NOMO-1 treated with dmso at 0.1 percent for 144 hours (cell line): Measurements from ENCODE around the gene LAMA3.

ENCODE experiments used
- DNase-seq: peaks from one replicate; lab custom pipeline; 2025; ENCODE audit not compliant: unreplicated experiment; lab: John Stamatoyannopoulos, UW

Gene LAMA3

GRCh38 chr18:23669804-23670405 is 19.3 kb upstream of the LAMA3 start:
- no peak for DNase-seq

- DNase-seq: no peak
Measured at GRCh38 chr18:23671564-23671963, 17.7 kb upstream of the LAMA3 start.

- DNase-seq: no peak
Measured at GRCh38 chr18:23673725-23674124, 15.5 kb upstream of the LAMA3 start.

GRCh38 chr18:23675236-23675635 is 14.0 kb upstream of the LAMA3 start:
- DNase-seq: no peak

- no peak for DNase-seq
Measured at GRCh38 chr18:23675896-23676295, 13.4 kb upstream of the LAMA3 start.

GRCh38 chr18:23682045-23682444 is 7.2 kb upstream of the LAMA3 start:
- DNase-seq: no peak

- no peak for DNase-seq
Measured at GRCh38 chr18:23682472-23682871, 6.8 kb upstream of the LAMA3 start.

GRCh38 chr18:23683155-23683554 is 6.1 kb upstream of the LAMA3 start:
- no peak for DNase-seq

GRCh38 chr18:23683671-23684070 is 5.6 kb upstream of the LAMA3 start:
- no peak for DNase-seq

GRCh38 chr18:23684515-23685197 is 4.6 kb upstream of the LAMA3 start:
- no peak for DNase-seq

- DNase-seq: no peak
Measured at GRCh38 chr18:23688528-23688927, 725 bp upstream of the LAMA3 start.

- no peak for DNase-seq
Measured at GRCh38 chr18:23689616-23690504, 607 bp downstream of the LAMA3 start.

GRCh38 chr18:23690505-23691068 is 1.3 kb downstream of the LAMA3 start:
- DNase-seq: no peak

GRCh38 chr18:23693846-23694245 is 4.6 kb downstream of the LAMA3 start:
- DNase-seq: no peak

- DNase-seq: no peak
Measured at GRCh38 chr18:23694637-23695430, 5.6 kb downstream of the LAMA3 start.

GRCh38 chr18:23701017-23701416 is 11.8 kb downstream of the LAMA3 start:
- no peak for DNase-seq

GRCh38 chr18:23701544-23702064 is 12.4 kb downstream of the LAMA3 start:
- no peak for DNase-seq

GRCh38 chr18:23702606-23703005 is 13.4 kb downstream of the LAMA3 start:
- no peak for DNase-seq

- no peak for DNase-seq
Measured at GRCh38 chr18:23703057-23703986, 14.1 kb downstream of the LAMA3 start.

- DNase-seq: no peak
Measured at GRCh38 chr18:23703987-23704384, 14.7 kb downstream of the LAMA3 start.
